ENCODE data around the gene OSBP2. TPM values are rescaled to one million over a fixed set of nuclear protein-coding genes. Genes with fewer than 3 reads are reported as not detected.

OSBP2 gene
- total RNA-seq, 1 donor, result 11.1 TPM

GRCh38 chr22:30948930-30949342, 254.3 kb downstream of the OSBP2 start:
- no peak overlapping the region for H3K4me3 ChIP-seq (ENCODE audit: low read depth, low read length)
- peak; percentile 12 for TF ChIP-seq CTCF (IDR thresholded peaks at IDR 0.05; ENCODE audit: insufficient read depth, low read length)
- peak; percentile 36 for DNase-seq (ENCODE audit: low read depth)

GRCh38 chr22:30949934-30950660, 255.4 kb downstream of the OSBP2 start:
- H3K4me3 ChIP-seq (ENCODE audit: low read depth, low read length), result no peak overlapping the region
- TF ChIP-seq CTCF (IDR thresholded peaks at IDR 0.05; ENCODE audit: insufficient read depth, low read length), result no peak
- no peak for DNase-seq (ENCODE audit: low read depth)

GRCh38 chr22:30953206-30953605, 258.5 kb downstream of the OSBP2 start:
- no peak for DNase-seq (ENCODE audit: low read depth)
- no peak for TF ChIP-seq CTCF (IDR thresholded peaks at IDR 0.05; ENCODE audit: insufficient read depth, low read length)
- H3K4me3 ChIP-seq (ENCODE audit: low read depth, low read length), result no peak overlapping the region

- no peak for DNase-seq (ENCODE audit: low read depth)
- H3K4me3 ChIP-seq (ENCODE audit: low read depth, low read length), result no peak overlapping the region
- TF ChIP-seq CTCF (IDR thresholded peaks at IDR 0.05; ENCODE audit: insufficient read depth, low read length), result no peak
Observed at GRCh38 chr22:30955153-30955552, 260.5 kb downstream of the OSBP2 start.

Small RNA genes lying within 50 kb of the gene (small RNA-seq; reads per million reads assigned to genes)
- 11.5 reads per million, percentile 94 among the genes with 10 or more reads in this experiment for gene MIR3200

Other genes starting within 250 kb of the OSBP2 start
- not detected in 2 replicates for gene SEC14L3, start 222.9 kb upstream of the OSBP2 start, total RNA-seq (ENCODE audit: low replicate concordance)
- not detected in 2 replicates for gene SEC14L4, start 189.2 kb upstream of the OSBP2 start, total RNA-seq (ENCODE audit: low replicate concordance)
- gene SEC14L6, start 148.1 kb upstream of the OSBP2 start, total RNA-seq (ENCODE audit: low replicate concordance), result 0.09 TPM in 1 of 2 replicates, not detected in the other
- not detected in 2 replicates for gene GAL3ST1, start 120.2 kb upstream of the OSBP2 start, total RNA-seq (ENCODE audit: low replicate concordance)
- 54.9 and 189 TPM in 2 replicates for gene PES1, start 103.0 kb upstream of the OSBP2 start, total RNA-seq (ENCODE audit: low replicate concordance)
- 13.9 and 17.7 TPM in 2 replicates for gene TCN2, start 87.7 kb upstream of the OSBP2 start, total RNA-seq (ENCODE audit: low replicate concordance)
- gene SLC35E4, start 59.1 kb upstream of the OSBP2 start, total RNA-seq (ENCODE audit: low replicate concordance), result 5.1 and 19.7 TPM in 2 replicates
- 8.4 and 18.5 TPM in 2 replicates for gene DUSP18, start 27.0 kb upstream of the OSBP2 start, total RNA-seq (ENCODE audit: low replicate concordance)